ENCODE data around the gene GRM8.

DNA sequence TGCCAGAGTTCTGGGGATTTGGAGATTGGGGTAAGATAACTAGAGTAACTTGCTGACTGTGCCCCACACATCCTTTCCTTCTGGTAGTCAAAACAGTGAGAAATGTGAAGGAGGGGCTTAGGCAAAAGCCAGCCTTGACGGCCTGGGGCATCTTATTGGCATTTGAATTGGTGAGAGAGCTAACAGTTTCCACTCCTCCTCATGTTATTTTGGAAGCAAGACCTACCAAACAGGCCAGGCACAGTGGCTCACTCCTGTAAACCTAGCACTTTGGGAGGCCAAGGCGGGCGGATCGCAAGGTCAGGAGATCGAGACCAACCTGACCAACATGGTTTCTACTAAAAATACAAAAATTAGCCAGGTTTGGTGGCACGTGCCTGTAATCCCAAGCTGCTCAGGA is 596.6 kb downstream of the GRM8 start:
- TF ChIP-seq ISL1 (CRISPR knock-in tag; IDR thresholded peaks at IDR 0.05) (no peak), ARNTL (CRISPR knock-in tag; IDR thresholded peaks at IDR 0.05; ENCODE audit: borderline replicate concordance, low read depth) (no peak), ZNF70 (CRISPR knock-in tag; IDR thresholded peaks at IDR 0.05) (no peak), ZFP30 (CRISPR knock-in tag; IDR thresholded peaks at IDR 0.05) (no peak), TCF4 (CRISPR knock-in tag; IDR thresholded peaks at IDR 0.05; ENCODE audit: borderline replicate concordance) (no peak)
- TF ChIP-seq, protein P1, sequence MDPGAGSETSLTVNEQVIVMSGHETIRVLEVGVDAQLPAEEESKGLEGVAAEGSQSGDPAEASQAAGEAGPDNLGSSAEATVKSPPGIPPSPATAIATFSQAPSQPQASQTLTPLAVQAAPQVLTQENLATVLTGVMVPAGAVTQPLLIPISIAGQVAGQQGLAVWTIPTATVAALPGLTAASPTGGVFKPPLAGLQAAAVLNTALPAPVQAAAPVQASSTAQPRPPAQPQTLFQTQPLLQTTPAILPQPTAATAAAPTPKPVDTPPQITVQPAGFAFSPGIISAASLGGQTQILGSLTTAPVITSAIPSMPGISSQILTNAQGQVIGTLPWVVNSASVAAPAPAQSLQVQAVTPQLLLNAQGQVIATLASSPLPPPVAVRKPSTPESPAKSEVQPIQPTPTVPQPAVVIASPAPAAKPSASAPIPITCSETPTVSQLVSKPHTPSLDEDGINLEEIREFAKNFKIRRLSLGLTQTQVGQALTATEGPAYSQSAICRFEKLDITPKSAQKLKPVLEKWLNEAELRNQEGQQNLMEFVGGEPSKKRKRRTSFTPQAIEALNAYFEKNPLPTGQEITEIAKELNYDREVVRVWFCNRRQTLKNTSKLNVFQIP (CRISPR knock-in tag; IDR thresholded peaks at IDR 0.05; ENCODE audit: borderline replicate concordance, low read depth), result no peak
